Adrenal gland (tissue), 12 donors: ENCODE measurements around the gene PIK3R1. TPM values are rescaled to one million over a fixed set of nuclear protein-coding genes. Genes with fewer than 3 reads are reported as not detected.

Experiments used
- DNase-seq, 7 donors: peaks; one replicate each; pipeline ENCODE4 v3.0.0-alpha.2; 2019 to 2020
- H3K27ac ChIP-seq, 5 donors: fragments of 200-600 bp; sonication (generic) in 4 of 5; 1 replicate in 3 of 5; 2 replicates in 2 of 5; pipeline versions ENCODE4 v1.5.1 to v1.8.0; 2016 to 2020; ENCODE audit warnings: mild to moderate bottlenecking in 1 of 5
- H3K27me3 ChIP-seq: fragments of 200-600 bp; 2 replicates; pipeline ENCODE4 v1.8.0; 2021
- H3K36me3 ChIP-seq, 2 donors: fragments of 200-600 bp; replicated peaks in 1 of 2; 1 replicate in 1 of 2; 2 replicates in 1 of 2; pipeline versions ENCODE4 v1.5.1 to v1.8.0; 2018 to 2022
- H3K4me1 ChIP-seq, 2 donors: fragments of 200-600 bp; replicated peaks in 1 of 2; 1 replicate in 1 of 2; 2 replicates in 1 of 2; pipeline versions ENCODE4 v1.5.1 to v1.8.0; 2018 to 2021
- H3K4me3 ChIP-seq, 4 donors: fragments of 200-600 bp; sonication (generic) in 3 of 4; one replicate each; pipeline ENCODE4 v1.5.1; 2016 to 2018
- H3K9me3 ChIP-seq, 3 donors: fragments of 200-600 bp; sonication (generic) in 1 of 3; replicated peaks in 1 of 3; 1 replicate in 2 of 3; 2 replicates in 1 of 3; pipeline versions ENCODE4 v1.5.1 to v1.8.0; 2016 to 2021
- CTCF ChIP-seq, 6 experiments: fragments of 450-650 bp in 4 of 6; fragments of 200-600 bp in 2 of 6; sonication (generic) in 1 of 6; IDR thresholded peaks; 1 replicate in 5 of 6; 2 replicates in 1 of 6; pipeline versions ENCODE4 v1.5.1 to v1.8.0; 2016 to 2021; ENCODE audit warnings: antibody characterized with exemption in 6 of 6, mild to moderate bottlenecking in 2 of 6, moderate library complexity in 1 of 6
- POLR2A ChIP-seq, 2 donors: fragments of 450-650 bp; IDR thresholded peaks; one replicate each; pipeline ENCODE4 v1.6.1; 2017; ENCODE audit warnings: antibody characterized with exemption in 2 of 2, mild to moderate bottlenecking in 2 of 2, moderate library complexity in 1 of 2
- WGBS, 4 donors: extraction: QIAGEN DNeasy Blood & Tissue Kit in 2 of 4; methylation state at CpG; one replicate each; pipeline versions ENCODE4 v1.1.5 to v1.1.7; 2013 to 2017; 5-methylcytosine and 5-hydroxymethylcytosine counted together
- intact Hi-C, 2 donors: fragments of 100-400 bp; cut with DNase I; formaldehyde crosslinking; loops; one replicate each; pipeline versions ENCODE4 v1.14.1 to v1.15.0; 2022 to 2023
- polyA plus RNA-seq, 3 donors: library from polyadenylated mRNA; stranded (reverse); fragments of 200-250 nt in 2 of 3; fragments of 350-450 nt in 1 of 3; fragmentation: Illumina TruSeq in 1 of 3; extraction: RNeasy Lipid Tissue Mini Kit (QIAGEN cat#74804) in 1 of 3; gene quantifications; one replicate each; pipeline ENCODE4 v1.2.3, GENCODE V29; 2013 to 2014
- total RNA-seq, 9 donors: library from RNA; depleted of rRNA in 4 of 9; stranded (reverse); fragments of >200 nt in 4 of 9; fragments of 120-200 nt in 1 of 9; fragmentation: NEBNext Ultra II Directional in 1 of 9; extraction: Animal tissue kit (Norgen Biotek cat#: 25700) in 1 of 9; gene quantifications; one replicate each; pipeline versions ENCODE4 v1.1.0 to v1.2.4, GENCODE V29; 2013 to 2023
- donor health status: healthy with polysubstance abuse.
- donor health status: Bipolar disorder and iron deficiency.
- donor health status: DM: yes; HTN: yes; CAD: no.
- donor health status: DM: no; HTN: no; CAD: no.
- donor health status: DM: no; HTN: no; CAD: no.
- donor health status: DM: yes; HTN: yes; CAD: no.

Gene PIK3R1
- total and polyA plus RNA-seq, 12 donors, result 4.9 to 110 (median 48.2) TPM

- H3K4me1 ChIP-seq, result peaks cover 25 to 72% of the 10 kb centered on the region in 2 donors
- whole genome bisulfite sequencing, 4 donors, result 86 to 91% (median 87%) methylated on average over 3 of the region's 3 CpGs
- no peak overlapping the region for H3K27ac ChIP-seq
Measured at GRCh38 chr5:68246802-68247201, 31.2 kb downstream of the PIK3R1 start.

GRCh38 chr5:68247627-68248026 is 32.1 kb downstream of the PIK3R1 start:
- no peaks in the 10 kb centered on the region for H3K36me3 ChIP-seq
- H3K27ac ChIP-seq, result no peak overlapping the region
- no peaks in the 10 kb centered on the region for H3K9me3 ChIP-seq
- H3K4me1 ChIP-seq, result peaks cover 28 to 78% of the 10 kb centered on the region in 2 donors
- H3K27me3 ChIP-seq, result no peaks in the 10 kb centered on the region
- TF ChIP-seq CTCF (IDR thresholded peaks at IDR 0.05) (no peak), POLR2A (IDR thresholded peaks at IDR 0.05) (no peak)
- DNase-seq, result no peak
- intact Hi-C loops, result no loop called here
- WGBS, 4 donors, result 77 to 93% (median 88%) methylated on average over 3 of the region's 3 CpGs
- H3K4me3 ChIP-seq, result no peak overlapping the region

More at GRCh38 chr5:68246802-68247201, 31.2 kb downstream of the PIK3R1 start:
- no peaks in the 10 kb centered on the region for H3K9me3 ChIP-seq
- TF ChIP-seq POLR2A (IDR thresholded peaks at IDR 0.05), result no peak
- TF ChIP-seq CTCF (IDR thresholded peaks at IDR 0.05), result no peak
- no peaks in the 10 kb centered on the region for H3K36me3 ChIP-seq
- H3K4me3 ChIP-seq, result no peak overlapping the region
- DNase-seq, result no peak
- intact Hi-C loops, result no loop called here
- no peaks in the 10 kb centered on the region for H3K27me3 ChIP-seq

- H3K27me3 ChIP-seq, result no peaks in the 10 kb centered on the region
- no peaks in the 10 kb centered on the region for H3K9me3 ChIP-seq
- no peak for DNase-seq
- H3K36me3 ChIP-seq, result no peaks in the 10 kb centered on the region
- intact Hi-C loops, result no loop called here
- H3K4me1 ChIP-seq, result peaks cover 22 to 77% of the 10 kb centered on the region in 2 donors
- WGBS, 4 donors, result 64 to 78% (median 77%) methylated on average over 2 of the region's 2 CpGs
- no peak overlapping the region for H3K4me3 ChIP-seq
- H3K27ac ChIP-seq, result no peak overlapping the region
- TF ChIP-seq POLR2A (IDR thresholded peaks at IDR 0.05) (no peak), CTCF (IDR thresholded peaks at IDR 0.05) (no peak)
Measured at GRCh38 chr5:68248896-68249295, 33.3 kb downstream of the PIK3R1 start.

GRCh38 chr5:68249520-68249919 is 34.0 kb downstream of the PIK3R1 start:
- Histone ChIP-seq H3K27ac (no peak overlapping the region), H3K27me3 (no peaks in the 10 kb centered on the region), H3K4me3 (no peak overlapping the region), H3K36me3 (no peaks in the 10 kb centered on the region), H3K4me1 (peaks cover 21 to 80% of the 10 kb centered on the region in 2 donors), H3K9me3 (no peaks in the 10 kb centered on the region)
- WGBS, 4 donors, result 88 to 96% (median 93%) methylated on average over 2 of the region's 2 CpGs
- no peak for DNase-seq
- TF ChIP-seq CTCF (IDR thresholded peaks at IDR 0.05) (no peak), POLR2A (IDR thresholded peaks at IDR 0.05) (no peak)
- intact Hi-C loops, result no loop called here
